Measurements from ENCODE around the gene PRKCE. TPM values are rescaled to one million over a fixed set of nuclear protein-coding genes. Genes with fewer than 3 reads are reported as not detected.

The PRKCE gene
- total and polyA plus RNA-seq, 11 donors, result 4.1 to 22.3 (median 16.2) TPM

DNA sequence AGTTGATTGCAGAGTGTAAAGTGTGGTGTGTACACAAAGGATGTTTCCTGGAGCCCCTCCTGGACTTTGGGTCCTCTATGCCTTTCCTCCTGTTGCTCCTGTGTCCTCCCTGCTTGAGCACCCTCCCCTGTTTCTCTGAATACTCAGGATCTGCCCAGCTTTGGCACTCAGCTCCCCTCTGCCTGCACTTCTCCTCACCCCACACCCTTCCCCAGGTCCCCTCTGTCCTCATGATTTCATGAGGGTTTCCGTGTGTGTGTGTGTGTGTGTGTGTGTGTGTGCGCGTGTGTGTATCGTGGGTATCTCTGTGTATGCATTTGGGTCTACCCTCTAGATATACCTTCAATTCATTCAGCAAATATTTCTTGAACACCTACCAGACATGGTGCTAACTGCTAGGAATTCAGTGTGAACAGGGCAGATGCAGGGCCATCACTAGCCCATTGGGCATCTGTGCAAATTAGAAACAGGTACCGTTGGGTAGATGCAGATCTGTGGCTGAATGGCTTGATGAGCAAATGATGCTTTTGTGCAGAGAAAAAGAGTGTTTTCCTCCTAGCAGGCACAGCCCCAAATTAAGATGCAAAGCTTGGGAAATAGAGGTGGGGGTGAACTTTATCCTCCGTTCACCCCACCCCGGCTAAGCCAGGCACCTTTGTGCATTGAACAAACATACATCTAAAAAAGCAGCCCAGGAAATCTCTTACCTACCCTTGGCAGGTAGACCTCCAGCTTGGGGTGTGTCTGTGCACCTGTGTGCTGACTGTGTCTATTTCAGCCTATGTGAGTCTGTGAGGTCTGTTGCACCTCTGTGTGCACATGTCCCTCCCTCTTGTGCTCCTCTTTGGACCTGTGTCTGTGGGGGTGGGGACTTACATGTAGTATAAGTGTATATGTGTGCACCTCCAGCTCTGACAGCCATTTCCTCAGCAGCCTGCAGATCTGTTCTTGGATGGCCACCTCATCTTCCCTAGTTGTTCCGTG is 585.7 kb downstream of the PRKCE start:
- intact Hi-C loops (cut with DNase I), result loop anchor here in 3 of 10 donors (10.0 kb wide), 2 partner anchors 128 to 218 kb away; no protein-coding TSS in a partner anchor
- Histone ChIP-seq H3K4me3 (no peak overlapping the region), H3K27me3 (no peaks in the 10 kb centered on the region), H3K27ac (no peak overlapping the region), H3K4me1 (peaks cover 0 to 4% (median 0%) of the 10 kb centered on the region in 12 donors), H3K9me3 (no peaks in the 10 kb centered on the region), H3K36me3 (no peaks in the 10 kb centered on the region)
- ATAC-seq (no peak), DNase-seq (no peak)
- 82 to 87% (median 85%) methylated on average over 8 of the region's 8 CpGs for WGBS, 4 donors
- no peak for TF ChIP-seq POLR2A (IDR thresholded peaks at IDR 0.05)
- TF ChIP-seq, protein P1, sequence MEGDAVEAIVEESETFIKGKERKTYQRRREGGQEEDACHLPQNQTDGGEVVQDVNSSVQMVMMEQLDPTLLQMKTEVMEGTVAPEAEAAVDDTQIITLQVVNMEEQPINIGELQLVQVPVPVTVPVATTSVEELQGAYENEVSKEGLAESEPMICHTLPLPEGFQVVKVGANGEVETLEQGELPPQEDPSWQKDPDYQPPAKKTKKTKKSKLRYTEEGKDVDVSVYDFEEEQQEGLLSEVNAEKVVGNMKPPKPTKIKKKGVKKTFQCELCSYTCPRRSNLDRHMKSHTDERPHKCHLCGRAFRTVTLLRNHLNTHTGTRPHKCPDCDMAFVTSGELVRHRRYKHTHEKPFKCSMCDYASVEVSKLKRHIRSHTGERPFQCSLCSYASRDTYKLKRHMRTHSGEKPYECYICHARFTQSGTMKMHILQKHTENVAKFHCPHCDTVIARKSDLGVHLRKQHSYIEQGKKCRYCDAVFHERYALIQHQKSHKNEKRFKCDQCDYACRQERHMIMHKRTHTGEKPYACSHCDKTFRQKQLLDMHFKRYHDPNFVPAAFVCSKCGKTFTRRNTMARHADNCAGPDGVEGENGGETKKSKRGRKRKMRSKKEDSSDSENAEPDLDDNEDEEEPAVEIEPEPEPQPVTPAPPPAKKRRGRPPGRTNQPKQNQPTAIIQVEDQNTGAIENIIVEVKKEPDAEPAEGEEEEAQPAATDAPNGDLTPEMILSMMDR (IDR thresholded peaks at IDR 0.05), result no peak

Other genes starting within 250 kb of the PRKCE start
- gene SRBD1, start 40.4 kb upstream of the PRKCE start, total RNA-seq, result 10 to 100 TPM in 6 of 9 donors, 1 to 10 TPM in 3; 4.6 to 16.9 (median 11.2) TPM
- gene SRBD1, start 40.4 kb upstream of the PRKCE start, polyA plus RNA-seq, result 1 to 10 TPM; 3.0 to 3.8 TPM